ENCODE data around the gene ZNF608.
A peak's percentile ranks its signal among the peaks of the same experiment; 100 is the strongest.

The ZNF608 gene

GRCh38 chr5:124754206-124754927, 7.9 kb upstream of the ZNF608 start:
- DNase-seq: no peak

- DNase-seq: no peak
Observed at GRCh38 chr5:124752854-124753720, 6.6 kb upstream of the ZNF608 start.

- DNase-seq: no peak
Observed at GRCh38 chr5:124751031-124751430, 4.6 kb upstream of the ZNF608 start.

GRCh38 chr5:124748687-124749594, 2.5 kb upstream of the ZNF608 start:
- DNase-seq: peak; percentile 31

- DNase-seq: no peak
Observed at GRCh38 chr5:124747791-124748686, 1.6 kb upstream of the ZNF608 start.

- DNase-seq: no peak
Observed at GRCh38 chr5:124746916-124747790, 714 bp upstream of the ZNF608 start.

GRCh38 chr5:124745007-124745927, 1.2 kb downstream of the ZNF608 start:
- no peak for DNase-seq

- no peak for DNase-seq
Observed at GRCh38 chr5:124744170-124744971, 2.1 kb downstream of the ZNF608 start.

- DNase-seq: no peak
Observed at GRCh38 chr5:124743602-124744169, 2.8 kb downstream of the ZNF608 start.

GRCh38 chr5:124742983-124743601, 3.3 kb downstream of the ZNF608 start:
- DNase-seq: no peak

- no peak for DNase-seq
Observed at GRCh38 chr5:124742521-124742920, 3.9 kb downstream of the ZNF608 start.

- DNase-seq: no peak
Observed at GRCh38 chr5:124741711-124742496, 4.5 kb downstream of the ZNF608 start.

GRCh38 chr5:124740991-124741583, 5.4 kb downstream of the ZNF608 start:
- no peak for DNase-seq

GRCh38 chr5:124740071-124740470, 6.4 kb downstream of the ZNF608 start:
- no peak for DNase-seq

- DNase-seq: no peak
Observed at GRCh38 chr5:124739634-124740025, 6.8 kb downstream of the ZNF608 start.

- DNase-seq: no peak
Observed at GRCh38 chr5:124738681-124739633, 7.5 kb downstream of the ZNF608 start.

Measured in stimulated activated CD8-positive, alpha-beta memory T cell treated with anti-CD3 and anti-CD28 coated beads, Interleukin-4, amount 100 ng/mL, for 48 hours (primary cell).